ENCODE results near the gene COBLL1.

Gene COBLL1

DNA sequence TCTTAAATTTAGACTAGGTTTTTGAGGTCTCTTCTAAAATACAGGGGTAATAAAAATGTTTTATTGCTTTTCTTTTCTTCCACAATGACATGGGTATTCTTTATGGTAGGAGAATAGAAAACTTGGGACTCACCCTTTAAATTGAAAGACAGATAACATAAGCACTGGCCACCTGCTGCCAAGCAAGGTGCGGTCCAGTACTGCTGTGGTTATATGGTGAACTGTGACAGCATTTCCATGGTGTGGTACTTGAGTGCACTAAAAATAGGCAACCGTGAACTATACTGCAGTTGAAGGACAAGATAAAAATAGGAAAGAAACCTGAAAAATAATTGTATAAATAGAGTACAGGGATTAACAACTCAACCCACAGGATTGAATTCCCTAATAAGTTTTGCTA is 165.9 kb downstream of the COBLL1 start:
- DNase-seq (ENCODE audit: low spot score): no peak

DNA sequence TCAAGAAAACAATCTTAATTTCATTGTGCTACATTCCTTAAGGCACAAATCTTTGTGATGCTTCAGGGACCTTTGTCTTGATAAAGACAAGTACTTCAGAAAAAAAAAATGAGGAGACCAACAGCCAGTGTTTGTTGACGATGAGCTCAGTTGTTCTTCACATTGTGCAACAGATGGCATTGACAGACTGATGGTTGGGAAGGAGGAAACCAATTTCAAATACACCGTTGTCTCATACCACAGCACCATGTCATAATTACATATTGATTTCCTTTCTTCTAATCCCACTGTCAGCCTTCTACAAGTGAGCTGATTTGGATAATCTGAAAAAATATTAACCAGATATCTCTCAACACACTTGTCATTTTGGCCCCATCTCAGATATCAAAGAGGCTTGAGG is 166.6 kb downstream of the COBLL1 start:
- DNase-seq (ENCODE audit: low spot score): no peak

DNA sequence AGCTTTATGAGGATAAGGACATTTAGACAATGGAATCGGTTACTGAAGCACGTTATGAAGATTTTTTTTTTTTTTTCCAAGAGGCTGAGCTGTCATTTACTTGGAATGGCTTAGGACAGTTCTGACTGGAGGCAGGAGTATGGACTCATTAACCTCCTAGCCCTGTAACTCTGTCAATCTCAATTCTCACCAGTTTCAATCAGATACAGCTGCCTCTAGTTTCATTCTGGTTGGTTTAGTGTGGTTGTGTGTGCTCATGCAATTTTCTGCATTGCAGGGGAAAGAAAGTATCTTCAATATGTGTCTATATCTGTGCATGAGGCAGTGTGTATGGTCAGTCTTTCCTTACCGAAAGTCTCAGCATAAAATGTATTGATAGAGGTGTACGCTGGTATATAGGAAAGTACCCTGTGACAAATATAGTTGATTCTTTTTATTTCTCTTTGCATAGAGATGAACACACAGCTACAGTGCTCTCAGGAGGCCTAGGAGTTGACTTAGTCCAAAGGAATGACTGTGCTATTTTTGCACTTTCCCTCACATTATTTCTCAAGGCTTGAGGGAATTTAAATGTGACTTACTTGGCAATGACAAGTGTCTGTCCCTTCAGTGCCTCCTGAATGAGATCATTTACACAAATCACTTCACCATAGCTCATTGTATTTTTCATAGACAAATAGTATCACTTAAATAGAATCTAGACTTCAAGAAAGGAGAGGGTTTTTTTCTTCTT is 169.8 kb downstream of the COBLL1 start:
- DNase-seq (ENCODE audit: low spot score): no peak

DNA sequence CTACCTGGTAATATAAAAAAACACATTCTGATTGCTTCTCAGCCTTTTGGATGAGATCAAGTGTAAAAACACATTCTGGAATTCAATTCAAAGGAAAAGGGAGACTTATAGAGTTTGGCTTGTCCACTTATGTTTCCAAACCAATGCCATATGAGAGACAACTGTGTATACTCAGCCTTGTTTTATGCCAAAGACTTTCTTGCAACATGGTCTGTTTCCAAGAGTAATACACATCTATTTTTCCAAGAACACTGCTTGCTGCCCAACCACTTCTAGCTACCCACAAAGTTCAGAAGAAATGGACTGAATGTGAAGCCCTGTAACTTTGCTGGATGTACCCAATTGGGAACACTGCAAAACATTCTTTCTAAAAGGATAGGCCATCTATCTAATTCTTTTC is 172.3 kb downstream of the COBLL1 start:
- no peak for DNase-seq (ENCODE audit: low spot score)

DNA sequence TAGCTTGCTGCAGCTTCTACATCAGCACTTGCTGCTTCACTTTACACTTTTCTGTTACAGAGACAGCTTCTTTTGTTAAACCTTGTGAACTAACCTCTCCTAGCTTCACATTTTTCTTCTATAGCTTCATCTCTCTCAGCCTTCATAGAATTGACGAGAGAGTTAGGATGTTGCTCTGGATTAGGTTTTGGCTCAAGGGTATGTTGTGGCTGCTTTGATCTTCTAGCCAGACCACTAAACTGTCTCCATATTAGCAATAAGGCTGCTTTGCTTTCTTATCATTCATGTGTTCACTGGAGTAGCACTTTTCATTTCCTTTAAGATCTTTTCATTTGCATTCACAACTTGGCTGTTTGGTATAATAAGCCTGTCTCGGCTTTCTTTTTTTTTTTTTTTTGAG is 174.1 kb downstream of the COBLL1 start:
- DNase-seq (ENCODE audit: low spot score): no peak

DNA sequence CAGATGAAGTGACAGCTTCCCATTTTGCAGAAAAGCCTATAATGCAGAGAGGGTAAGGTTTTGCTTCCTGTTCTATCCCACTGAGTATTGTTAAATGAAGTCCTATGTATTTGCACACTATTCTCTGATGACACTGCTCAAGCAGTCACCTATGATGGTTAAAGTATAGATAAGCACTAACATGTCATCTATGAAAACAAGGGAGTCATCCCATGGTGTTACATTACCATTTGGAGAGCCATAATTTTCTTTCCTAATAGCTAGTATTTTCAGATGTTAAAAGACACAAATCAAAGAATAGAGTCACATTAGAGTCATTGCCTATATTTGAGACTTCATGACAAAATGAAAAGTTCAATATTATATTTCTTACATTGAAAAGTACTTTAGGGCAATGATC is 177.6 kb downstream of the COBLL1 start:
- DNase-seq (ENCODE audit: low spot score): no peak

DNA sequence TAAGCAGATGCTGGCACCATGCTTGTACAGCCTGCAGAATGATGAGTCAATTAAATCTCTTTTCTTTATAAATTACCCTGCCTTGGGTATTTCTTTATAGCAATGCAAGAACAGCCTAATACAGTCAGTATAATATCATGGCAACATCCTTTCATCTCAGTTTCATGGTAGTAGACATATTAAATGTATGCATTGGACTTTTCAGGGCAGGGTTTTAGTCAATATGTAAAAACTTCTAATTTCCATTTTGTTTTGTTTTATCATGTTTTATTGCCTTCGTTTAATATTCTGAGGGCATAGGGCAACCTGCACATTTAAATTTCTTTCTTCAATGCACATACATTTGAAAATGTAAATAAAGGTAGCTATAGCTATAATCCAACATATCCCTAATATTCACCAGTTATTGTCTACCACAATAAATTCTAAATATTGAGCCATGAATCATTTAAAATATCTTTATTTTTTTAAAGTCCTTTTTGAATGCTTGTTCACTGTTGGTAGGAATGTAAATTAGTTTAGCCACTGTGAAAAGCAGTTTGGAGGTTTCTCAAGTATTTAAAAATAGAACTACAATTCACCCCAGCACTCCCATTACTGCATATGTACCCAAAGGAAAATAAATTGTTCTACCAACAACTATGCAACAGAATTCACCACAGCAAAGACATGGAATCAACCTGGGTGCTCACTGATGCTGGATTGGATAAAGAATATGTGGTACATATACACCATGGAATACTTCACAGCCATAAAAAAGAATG is 178.6 kb downstream of the COBLL1 start:
- DNase-seq (ENCODE audit: low spot score): no peak

DNA sequence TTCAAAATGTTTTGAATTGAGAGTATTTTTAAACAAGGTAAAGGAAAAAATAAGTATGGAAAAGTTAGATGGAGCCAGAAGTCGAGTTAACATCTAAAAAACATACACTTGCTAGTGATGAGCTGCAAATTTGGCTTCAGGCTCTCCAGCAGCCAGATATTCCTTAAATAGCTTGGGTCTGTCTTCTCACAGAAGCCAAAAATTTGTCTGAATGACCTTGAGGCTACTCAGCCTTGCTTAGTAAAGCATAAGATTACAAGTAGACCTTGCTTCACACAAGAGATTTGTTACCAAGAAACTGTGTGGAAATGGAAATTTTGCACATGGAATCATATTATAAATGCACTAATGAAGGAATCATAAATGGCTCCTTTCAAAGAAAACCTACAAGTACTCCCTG is 179.6 kb downstream of the COBLL1 start:
- no peak for DNase-seq (ENCODE audit: low spot score)

DNA sequence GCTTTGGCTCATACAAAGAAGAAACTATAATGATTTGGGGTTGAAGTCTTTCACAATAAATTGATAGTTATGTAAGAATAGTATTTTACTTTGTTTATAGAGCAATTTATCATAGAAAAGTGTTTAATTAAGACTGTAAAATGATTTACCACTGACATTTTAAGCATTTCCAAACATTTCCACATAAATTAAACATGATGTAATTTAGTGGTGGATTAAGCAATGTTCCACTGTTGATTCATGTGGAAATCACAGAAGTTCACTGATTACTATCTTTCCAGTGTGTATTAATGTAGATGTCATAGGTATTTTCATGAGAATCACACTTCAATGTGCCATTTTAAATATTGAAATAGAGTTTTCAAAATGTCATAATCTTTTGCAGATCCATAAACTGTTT is 180.3 kb downstream of the COBLL1 start:
- DNase-seq (ENCODE audit: low spot score): no peak

DNA sequence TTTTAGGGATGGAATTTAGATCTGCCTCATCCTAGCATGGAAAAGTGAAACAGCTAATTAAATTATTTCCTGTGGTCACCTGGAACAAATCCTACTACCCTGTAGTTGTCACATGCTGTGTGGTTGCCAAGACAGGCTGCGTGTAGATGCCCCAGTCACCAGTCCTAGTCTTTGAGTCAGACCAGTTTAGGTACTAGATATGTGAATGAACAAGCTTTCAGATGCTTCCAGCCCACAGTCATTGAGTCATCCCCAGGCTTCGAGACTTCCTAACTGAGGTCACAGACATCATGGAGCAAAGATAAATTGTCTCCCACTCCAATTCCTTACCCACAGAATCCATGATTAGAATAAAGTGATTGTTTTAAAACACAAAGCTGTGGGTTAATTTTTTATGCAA is 184.5 kb downstream of the COBLL1 start:
- DNase-seq (ENCODE audit: low spot score): no peak

DNA sequence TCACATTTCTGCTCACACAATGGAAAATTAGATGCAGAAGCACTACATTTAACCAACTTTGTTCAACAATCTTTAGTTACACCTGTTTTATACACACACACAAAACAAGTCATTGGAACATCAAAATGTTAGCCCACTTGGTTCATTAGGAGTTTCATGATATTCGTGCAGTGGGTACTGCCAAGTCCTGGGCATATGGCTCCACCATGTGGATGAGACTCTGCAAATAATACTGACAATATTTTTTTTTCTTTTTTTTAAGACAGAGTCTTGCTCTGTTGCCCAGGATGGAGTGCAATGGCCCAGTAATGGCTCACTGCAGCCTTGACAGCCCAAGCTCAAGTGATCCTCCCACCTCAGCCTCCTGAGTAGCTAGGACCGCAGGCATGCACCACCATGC is 185.9 kb downstream of the COBLL1 start:
- DNase-seq (ENCODE audit: low spot score): no peak

DNA sequence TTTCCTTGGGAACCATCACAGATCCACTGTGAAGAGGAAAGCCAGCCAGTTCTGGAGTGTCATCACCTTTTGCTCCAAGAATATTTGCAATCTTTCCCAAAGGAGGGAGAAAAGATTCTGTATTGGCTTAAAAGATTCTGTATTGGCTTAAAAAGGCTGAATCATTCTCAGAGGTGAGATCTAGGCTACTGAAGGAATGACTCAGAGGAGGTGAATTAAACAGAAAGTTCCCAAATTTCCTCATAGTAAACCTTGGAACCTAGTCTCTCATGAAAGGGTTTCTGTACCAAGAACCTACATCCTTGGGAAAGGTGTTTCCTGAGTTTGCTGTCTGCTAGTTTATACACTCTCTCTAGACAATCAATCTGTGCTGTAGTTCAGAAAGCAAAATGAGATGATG is 186.3 kb downstream of the COBLL1 start:
- DNase-seq (ENCODE audit: low spot score): no peak

DNA sequence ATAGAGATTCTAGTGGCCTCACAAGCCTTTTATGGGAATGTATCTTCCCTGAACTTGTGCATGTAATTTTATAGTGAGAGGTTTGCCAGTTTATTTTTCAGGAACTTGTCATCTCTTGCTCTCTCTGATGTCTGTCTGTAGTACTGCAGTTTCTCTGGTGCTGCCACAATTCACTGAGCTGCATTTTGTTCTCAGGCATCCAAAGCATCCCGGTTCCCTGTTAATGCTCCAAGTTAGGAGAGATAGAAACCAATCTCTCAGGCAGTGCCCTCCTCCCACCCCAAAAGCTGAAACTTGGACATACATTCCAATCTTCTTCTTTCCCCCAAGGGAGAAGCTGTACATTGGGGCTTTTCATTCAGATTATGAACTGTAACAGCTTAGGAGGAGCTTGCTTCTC is 190.3 kb downstream of the COBLL1 start:
- no peak for DNase-seq (ENCODE audit: low spot score)

DNA sequence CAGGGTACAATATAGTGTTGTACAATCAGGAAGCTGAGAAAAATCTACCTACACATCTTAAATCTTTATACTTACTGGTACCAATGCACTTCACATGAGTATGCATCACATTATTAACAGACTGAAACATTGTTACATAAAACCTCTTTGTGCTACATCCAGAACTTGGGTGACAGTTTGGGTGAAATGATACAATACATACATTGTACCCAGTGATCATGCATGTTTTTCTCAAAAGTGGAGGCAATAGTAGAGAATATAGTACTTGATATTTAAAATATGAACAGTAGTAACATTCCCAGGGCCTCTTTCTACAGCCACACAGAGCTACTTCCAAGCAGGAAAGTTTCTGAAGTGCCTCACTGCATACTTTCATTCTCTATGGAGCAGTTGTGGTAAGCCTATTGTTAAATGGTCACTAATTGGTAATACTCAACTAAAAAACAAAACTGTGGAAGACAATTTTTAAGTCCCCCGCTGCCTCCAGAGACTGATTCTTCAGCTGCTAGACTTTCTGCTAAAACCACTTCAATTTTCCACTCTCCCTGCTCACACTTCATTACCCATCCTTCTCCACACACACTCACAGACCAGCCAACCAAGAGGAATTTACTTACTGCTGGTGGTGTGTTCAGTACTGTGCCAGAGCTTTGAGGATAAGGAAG is 197.5 kb downstream of the COBLL1 start:
- no peak for DNase-seq (ENCODE audit: low spot score)

DNA sequence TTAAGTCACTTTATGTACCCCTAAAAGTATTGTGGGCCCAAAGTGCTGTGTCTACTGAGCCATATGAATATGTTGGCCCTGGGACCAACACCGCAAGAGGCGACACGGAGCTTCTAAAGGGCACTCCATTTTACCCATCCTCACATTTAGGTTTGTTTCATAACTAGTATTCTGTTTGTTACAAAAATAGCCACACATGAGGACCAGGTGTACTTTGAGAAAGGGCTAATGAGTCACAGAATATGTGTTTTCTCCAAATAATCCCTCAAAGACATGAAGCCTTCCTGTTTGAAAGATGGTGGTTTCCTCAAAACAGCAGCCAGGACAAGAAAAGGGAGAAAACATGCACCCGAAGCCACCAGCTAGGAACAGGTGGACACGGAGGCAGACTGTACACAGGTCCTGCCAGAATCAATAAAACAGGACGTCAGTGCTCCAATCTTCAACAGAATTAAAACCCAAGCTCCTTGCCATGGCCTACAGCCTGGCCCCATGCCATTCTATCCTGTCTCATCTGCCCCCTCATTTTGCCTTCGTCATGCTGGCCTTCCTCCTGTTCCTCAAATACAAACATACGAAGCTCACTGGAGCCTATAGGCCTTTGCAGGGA is 198.6 kb downstream of the COBLL1 start:
- no peak for DNase-seq (ENCODE audit: low spot score)

DNA sequence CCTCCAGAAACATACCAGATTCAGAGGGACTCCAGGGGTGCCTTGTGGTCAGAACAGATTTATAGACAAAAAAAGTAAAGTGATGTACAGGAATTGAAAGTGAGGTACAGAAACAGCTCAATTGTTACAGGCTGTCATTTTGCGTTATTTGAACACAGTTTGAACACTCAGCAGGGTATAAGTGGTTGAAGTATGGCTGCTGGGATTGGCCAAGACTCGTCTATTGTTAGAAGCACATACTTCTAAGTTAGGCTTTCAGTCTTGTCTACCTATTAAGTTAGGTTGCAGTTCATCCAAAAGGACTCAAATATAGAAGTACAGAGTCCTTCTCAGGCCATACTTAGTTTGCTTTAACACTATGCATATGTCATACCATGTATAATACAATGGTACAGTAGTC is 199.4 kb downstream of the COBLL1 start:
- no peak for DNase-seq (ENCODE audit: low spot score)
